BE2C (cell line): ENCODE measurements around the gene MTHFD2.

Experiments used
- DNase-seq: peaks from one replicate; pipeline ENCODE4 v3.0.0-alpha.2; 2020
- H3K27me3 ChIP-seq: fragments of 250-450 bp; sonication (Bioruptor Pico); 2 replicates; pipeline ENCODE4 v1.5.1; 2020; ENCODE audit warnings: mild to moderate bottlenecking
- H3K36me3 ChIP-seq: fragments of 250-450 bp; sonication (Bioruptor Pico); 2 replicates; pipeline ENCODE4 v1.5.1; 2020; ENCODE audit warnings: mild to moderate bottlenecking
- H3K4me1 ChIP-seq: fragments of 250-450 bp; sonication (Bioruptor Pico); 2 replicates; pipeline ENCODE4 v1.5.1; 2020
- H3K4me3 ChIP-seq: 2 replicates; pipeline ENCODE4 v1.5.1; 2011; ENCODE audit warnings: low read depth, low read length
- H3K9me3 ChIP-seq: fragments of 250-450 bp; sonication (Bioruptor Pico); 2 replicates; pipeline ENCODE4 v1.5.1; 2020
- TF ChIP-seq, protein P1 (sequence below): IDR thresholded peaks from 2 replicates; pipeline ENCODE4 v1.5.1; 2012; ENCODE audit warnings: mild to moderate bottlenecking, low read depth, low read length

MTHFD2 gene

DNA sequence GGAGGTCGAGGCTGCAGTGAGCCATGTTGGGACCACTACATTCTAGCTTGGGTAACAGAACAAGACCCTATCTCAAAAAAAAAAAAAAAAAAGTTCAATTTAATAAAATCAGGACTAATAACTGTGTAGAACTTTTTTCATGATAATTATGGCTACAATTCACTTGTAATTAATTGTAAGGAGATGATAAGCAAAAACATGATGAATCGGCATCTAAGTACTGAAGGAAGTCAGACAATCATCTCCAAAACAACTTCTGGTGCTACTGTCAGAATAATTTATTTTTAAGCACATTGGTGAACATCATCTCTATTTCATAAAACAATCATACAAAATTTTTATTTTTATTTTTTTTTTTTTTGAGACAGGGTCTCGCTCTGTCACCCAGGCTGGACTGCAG is 9.7 kb upstream of the MTHFD2 start:
- TF ChIP-seq, protein P1, sequence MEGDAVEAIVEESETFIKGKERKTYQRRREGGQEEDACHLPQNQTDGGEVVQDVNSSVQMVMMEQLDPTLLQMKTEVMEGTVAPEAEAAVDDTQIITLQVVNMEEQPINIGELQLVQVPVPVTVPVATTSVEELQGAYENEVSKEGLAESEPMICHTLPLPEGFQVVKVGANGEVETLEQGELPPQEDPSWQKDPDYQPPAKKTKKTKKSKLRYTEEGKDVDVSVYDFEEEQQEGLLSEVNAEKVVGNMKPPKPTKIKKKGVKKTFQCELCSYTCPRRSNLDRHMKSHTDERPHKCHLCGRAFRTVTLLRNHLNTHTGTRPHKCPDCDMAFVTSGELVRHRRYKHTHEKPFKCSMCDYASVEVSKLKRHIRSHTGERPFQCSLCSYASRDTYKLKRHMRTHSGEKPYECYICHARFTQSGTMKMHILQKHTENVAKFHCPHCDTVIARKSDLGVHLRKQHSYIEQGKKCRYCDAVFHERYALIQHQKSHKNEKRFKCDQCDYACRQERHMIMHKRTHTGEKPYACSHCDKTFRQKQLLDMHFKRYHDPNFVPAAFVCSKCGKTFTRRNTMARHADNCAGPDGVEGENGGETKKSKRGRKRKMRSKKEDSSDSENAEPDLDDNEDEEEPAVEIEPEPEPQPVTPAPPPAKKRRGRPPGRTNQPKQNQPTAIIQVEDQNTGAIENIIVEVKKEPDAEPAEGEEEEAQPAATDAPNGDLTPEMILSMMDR, result no peak
- H3K4me3 ChIP-seq, result no peak overlapping the region
- no peaks in the 10 kb centered on the region for H3K36me3 ChIP-seq
- H3K4me1 ChIP-seq, result no peaks in the 10 kb centered on the region
- no peaks in the 10 kb centered on the region for H3K27me3 ChIP-seq
- no peaks in the 10 kb centered on the region for H3K9me3 ChIP-seq
- DNase-seq, result no peak

DNA sequence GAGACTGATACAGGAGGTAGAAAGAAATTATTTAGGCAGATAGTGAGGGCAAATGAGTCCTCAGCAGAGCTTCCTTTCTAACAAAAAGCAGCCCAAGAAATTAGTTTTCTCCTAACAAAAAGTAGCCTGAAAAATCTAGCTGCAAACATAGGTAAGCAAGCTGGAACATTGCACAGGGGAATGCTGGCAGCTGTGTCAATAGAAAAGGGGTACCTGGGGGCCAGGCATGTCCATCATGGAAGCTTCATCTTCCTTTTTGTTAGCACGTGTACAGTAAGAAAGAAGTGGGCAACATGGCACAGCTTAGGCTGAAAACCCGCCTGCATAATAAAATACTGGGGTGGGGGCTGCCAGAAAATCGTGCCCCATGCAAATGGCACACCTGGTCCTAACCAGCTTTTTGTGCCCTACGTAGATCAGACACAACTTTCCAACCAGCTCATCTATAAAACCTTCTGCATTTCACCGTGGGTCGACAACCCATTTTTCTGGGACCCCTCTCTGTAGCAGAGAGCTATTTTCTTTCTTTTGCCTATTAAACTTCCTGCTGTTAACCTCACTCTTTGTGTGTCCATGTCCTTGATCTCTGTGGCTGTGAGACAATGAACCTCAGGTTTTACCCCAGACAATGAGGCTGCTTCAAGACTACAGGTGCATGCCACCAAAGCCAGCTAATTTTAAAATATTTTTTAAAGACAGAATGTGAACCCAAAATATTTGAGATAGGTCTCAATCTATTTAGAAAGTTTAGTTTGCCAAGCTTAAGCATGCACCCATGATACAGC is 6.6 kb upstream of the MTHFD2 start:
- no peaks in the 10 kb centered on the region for H3K27me3 ChIP-seq
- no peaks in the 10 kb centered on the region for H3K36me3 ChIP-seq
- DNase-seq, result no peak
- no peaks in the 10 kb centered on the region for H3K4me1 ChIP-seq
- no peak overlapping the region for H3K4me3 ChIP-seq
- TF ChIP-seq, protein P1, result no peak
- no peaks in the 10 kb centered on the region for H3K9me3 ChIP-seq

- Histone ChIP-seq H3K27me3 (no peaks in the 10 kb centered on the region), H3K4me1 (no peaks in the 10 kb centered on the region), H3K4me3 (no peak overlapping the region), H3K9me3 (no peaks in the 10 kb centered on the region), H3K36me3 (no peaks in the 10 kb centered on the region)
- TF ChIP-seq, protein P1, result no peak
- no peak for DNase-seq
Observed at GRCh38 chr2:74194799-74195198, 3.6 kb upstream of the MTHFD2 start.

- no peaks in the 10 kb centered on the region for H3K36me3 ChIP-seq
- no peaks in the 10 kb centered on the region for H3K27me3 ChIP-seq
- H3K9me3 ChIP-seq, result no peaks in the 10 kb centered on the region
- H3K4me3 ChIP-seq, result no peak overlapping the region
- no peaks in the 10 kb centered on the region for H3K4me1 ChIP-seq
- TF ChIP-seq, protein P1, result no peak
- no peak for DNase-seq
Observed at GRCh38 chr2:74197049-74197448, 1.4 kb upstream of the MTHFD2 start.

DNA sequence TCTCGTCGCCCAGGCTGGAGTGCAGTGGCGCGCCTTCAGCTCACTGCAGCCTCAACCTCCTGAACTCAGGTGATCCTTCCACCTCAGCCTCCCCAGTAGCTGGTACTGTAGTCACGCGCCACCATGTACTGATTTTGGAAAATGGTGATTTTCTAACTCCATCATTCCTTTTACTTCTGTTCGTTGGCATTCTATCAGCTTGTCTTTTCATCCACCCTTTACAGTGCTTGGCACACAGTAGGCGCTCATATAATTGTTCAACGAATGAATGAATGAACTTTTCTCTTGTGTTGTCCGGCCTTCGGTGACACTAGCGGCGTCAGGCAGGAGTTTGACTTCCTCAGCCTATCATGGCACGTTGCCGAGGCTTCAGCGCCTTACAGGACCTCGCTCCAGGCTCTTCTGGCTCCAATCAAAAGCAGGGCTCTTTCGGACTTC is 373 bp upstream of the MTHFD2 start:
- H3K9me3 ChIP-seq, result no peaks in the 10 kb centered on the region
- no peaks in the 10 kb centered on the region for H3K4me1 ChIP-seq
- peak overlapping the region; percentile 37 for H3K4me3 ChIP-seq
- TF ChIP-seq, protein P1, result no peak
- H3K27me3 ChIP-seq, result no peaks in the 10 kb centered on the region
- peak; percentile 91 for DNase-seq
- peaks cover 3% of the 10 kb centered on the region; the same call in 1 of the 2 replicates for H3K36me3 ChIP-seq

GRCh38 chr2:74199275-74199701 is 873 bp downstream of the MTHFD2 start:
- H3K9me3 ChIP-seq, result no peaks in the 10 kb centered on the region
- no peak for DNase-seq
- H3K4me3 ChIP-seq, result peak overlapping the region; percentile 87
- TF ChIP-seq, protein P1, result no peak
- H3K4me1 ChIP-seq, result no peaks in the 10 kb centered on the region
- no peaks in the 10 kb centered on the region for H3K27me3 ChIP-seq
- H3K36me3 ChIP-seq, result peaks cover 10% of the 10 kb centered on the region; the same call in 1 of the 2 replicates
